Measurements from ENCODE around the gene SIGLEC11. TPM values are rescaled to one million over a fixed set of nuclear protein-coding genes. Genes with fewer than 3 reads are reported as not detected.

SIGLEC11 gene
- total RNA-seq, 3 donors from 2014 or later (not counting 1 experiment from before 2014, with no cell fraction given): 0.40 to 0.75 TPM; not detected in 1

DNA sequence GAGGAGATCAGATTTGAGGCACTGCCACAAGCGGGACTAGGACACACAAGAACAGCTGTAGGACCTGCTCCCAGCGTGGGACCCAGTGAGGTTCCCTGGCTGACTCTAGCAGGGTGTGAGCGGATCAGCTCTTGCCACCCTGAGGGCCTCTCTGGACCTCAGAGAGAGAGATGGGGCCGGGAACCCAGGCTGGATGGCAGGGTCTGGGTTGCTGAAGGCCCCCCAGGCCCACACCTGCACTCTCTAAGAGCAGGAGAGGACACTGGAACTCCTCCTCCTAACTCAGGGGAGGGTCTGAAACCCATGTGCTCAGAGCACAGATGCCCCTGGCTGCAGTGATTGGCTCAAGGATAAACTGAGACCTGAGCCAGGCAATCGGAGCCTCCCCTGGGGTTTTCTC lies 50.8 kb downstream of the SIGLEC11 start:
- Mint-ChIP-seq H3K9me3 (no peaks in the 10 kb centered on the region), H3K27me3 (ENCODE audit: low read depth in 2 of 2) (no peaks in the 10 kb centered on the region), H3K36me3 (no peaks in the 10 kb centered on the region), H3K27ac (no peak overlapping the region), H3K4me3 (no peak overlapping the region), H3K4me1 (peaks cover 9 to 28% of the 10 kb centered on the region in 2 donors)
- intact Hi-C loops (cut with micrococcal nuclease): no loop called here
- WGBS (ENCODE audit: insufficient coverage): 97% methylated on average over 5 of the region's 5 CpGs
- Histone ChIP-seq H3K4me1 (ENCODE audit: control insufficient read depth, insufficient read depth, low read length) (peaks cover 13% of the 10 kb centered on the region), H3K9me3 (ENCODE audit: control insufficient read depth, insufficient read depth, low read length) (no peaks in the 10 kb centered on the region), H3K36me3 (ENCODE audit: control insufficient read depth, insufficient read depth, low read length) (peaks cover 44% of the 10 kb centered on the region), H3K27me3 (ENCODE audit: control insufficient read depth, insufficient read depth, low read length) (no peaks in the 10 kb centered on the region), H3K27ac (ENCODE audit: low read length) (no peak overlapping the region), H3K4me3 (ENCODE audit: low read length) (no peak overlapping the region)
- TF ChIP-seq, protein P1, sequence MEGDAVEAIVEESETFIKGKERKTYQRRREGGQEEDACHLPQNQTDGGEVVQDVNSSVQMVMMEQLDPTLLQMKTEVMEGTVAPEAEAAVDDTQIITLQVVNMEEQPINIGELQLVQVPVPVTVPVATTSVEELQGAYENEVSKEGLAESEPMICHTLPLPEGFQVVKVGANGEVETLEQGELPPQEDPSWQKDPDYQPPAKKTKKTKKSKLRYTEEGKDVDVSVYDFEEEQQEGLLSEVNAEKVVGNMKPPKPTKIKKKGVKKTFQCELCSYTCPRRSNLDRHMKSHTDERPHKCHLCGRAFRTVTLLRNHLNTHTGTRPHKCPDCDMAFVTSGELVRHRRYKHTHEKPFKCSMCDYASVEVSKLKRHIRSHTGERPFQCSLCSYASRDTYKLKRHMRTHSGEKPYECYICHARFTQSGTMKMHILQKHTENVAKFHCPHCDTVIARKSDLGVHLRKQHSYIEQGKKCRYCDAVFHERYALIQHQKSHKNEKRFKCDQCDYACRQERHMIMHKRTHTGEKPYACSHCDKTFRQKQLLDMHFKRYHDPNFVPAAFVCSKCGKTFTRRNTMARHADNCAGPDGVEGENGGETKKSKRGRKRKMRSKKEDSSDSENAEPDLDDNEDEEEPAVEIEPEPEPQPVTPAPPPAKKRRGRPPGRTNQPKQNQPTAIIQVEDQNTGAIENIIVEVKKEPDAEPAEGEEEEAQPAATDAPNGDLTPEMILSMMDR (IDR thresholded peaks at IDR 0.05): no peak
- ATAC-seq (no peak), DNase-seq (no peak)

- Mint-ChIP-seq H3K9me3 (no peaks in the 10 kb centered on the region), H3K4me3 (no peak overlapping the region), H3K36me3 (no peaks in the 10 kb centered on the region), H3K27ac (peak overlapping the region in 1 of 2 donors; percentile 21), H3K4me1 (peaks cover 9 to 23% of the 10 kb centered on the region in 2 donors), H3K27me3 (ENCODE audit: low read depth in 2 of 2) (no peaks in the 10 kb centered on the region)
- no peaks in the 10 kb centered on the region for H3K27me3 ChIP-seq (ENCODE audit: control insufficient read depth, insufficient read depth, low read length)
- no peak overlapping the region for H3K4me3 ChIP-seq (ENCODE audit: low read length)
- peaks cover 33% of the 10 kb centered on the region for H3K36me3 ChIP-seq (ENCODE audit: control insufficient read depth, insufficient read depth, low read length)
- no peaks in the 10 kb centered on the region for H3K9me3 ChIP-seq (ENCODE audit: control insufficient read depth, insufficient read depth, low read length)
- H3K4me1 ChIP-seq (ENCODE audit: control insufficient read depth, insufficient read depth, low read length): peaks cover 13% of the 10 kb centered on the region
- ATAC-seq (no peak), DNase-seq (no peak)
- 97% methylated on average over 37 of the region's 37 CpGs for WGBS (ENCODE audit: insufficient coverage)
- intact Hi-C loops (cut with micrococcal nuclease): no loop called here
- TF ChIP-seq, protein P1 (IDR thresholded peaks at IDR 0.05): no peak
- no peak overlapping the region for H3K27ac ChIP-seq (ENCODE audit: low read length)
These were observed 52.2 kb downstream of the SIGLEC11 start for GRCh38 chr19:49908480-49909420.

GRCh38 chr19:49907745-49908446 lies 53.1 kb downstream of the SIGLEC11 start:
- Mint-ChIP-seq H3K4me1 (peaks cover 9 to 15% of the 10 kb centered on the region in 2 donors), H3K4me3 (no peak overlapping the region), H3K27ac (no peak overlapping the region), H3K9me3 (no peaks in the 10 kb centered on the region), H3K27me3 (ENCODE audit: low read depth in 2 of 2) (no peaks in the 10 kb centered on the region), H3K36me3 (no peaks in the 10 kb centered on the region)
- no peaks in the 10 kb centered on the region for H3K9me3 ChIP-seq (ENCODE audit: control insufficient read depth, insufficient read depth, low read length)
- H3K4me1 ChIP-seq (ENCODE audit: control insufficient read depth, insufficient read depth, low read length): peaks cover 13% of the 10 kb centered on the region
- TF ChIP-seq, protein P1 (IDR thresholded peaks at IDR 0.05): no peak
- no peak overlapping the region for H3K27ac ChIP-seq (ENCODE audit: low read length)
- DNase-seq: no peak
- ATAC-seq: no peak
- 93% methylated on average over 22 of the region's 23 CpGs for WGBS (ENCODE audit: insufficient coverage)
- intact Hi-C loops (cut with micrococcal nuclease): no loop called here
- H3K27me3 ChIP-seq (ENCODE audit: control insufficient read depth, insufficient read depth, low read length): no peaks in the 10 kb centered on the region
- no peak overlapping the region for H3K4me3 ChIP-seq (ENCODE audit: low read length)
- H3K36me3 ChIP-seq (ENCODE audit: control insufficient read depth, insufficient read depth, low read length): peaks cover 26% of the 10 kb centered on the region
